HCT116 (cell line): ENCODE results near the gene POLE3.

Source experiments
- CBX3 ChIP-seq: IDR thresholded peaks from 2 replicates; pipeline ENCODE4 v1.6.1; 2012; ENCODE audit warnings: low read depth
- CEBPB ChIP-seq: IDR thresholded peaks from 2 replicates; pipeline ENCODE4 v1.6.1; 2012; ENCODE audit warnings: low read depth
- EGR1 ChIP-seq: IDR thresholded peaks from 2 replicates; pipeline ENCODE4 v1.6.1; 2012; ENCODE audit warnings: low read depth
- MAX ChIP-seq: IDR thresholded peaks from 2 replicates; pipeline ENCODE4 v1.6.1; 2012
- POLR2A ChIP-seq: IDR thresholded peaks from 2 replicates; pipeline ENCODE4 v1.7.0; 2011; ENCODE audit warnings: borderline replicate concordance; ENCODE audit not compliant: insufficient read depth, insufficient read length; ENCODE audit errors: extremely low read depth
- POLR2AphosphoS5 ChIP-seq: IDR thresholded peaks from 2 replicates; pipeline ENCODE4 v1.6.1; 2011; ENCODE audit warnings: mild to moderate bottlenecking, low read depth, low read length, moderate library complexity
- RAD21 ChIP-seq: IDR thresholded peaks from 2 replicates; pipeline ENCODE4 v1.6.1; 2012; ENCODE audit warnings: low read depth, mild to moderate bottlenecking
- SIN3A ChIP-seq: IDR thresholded peaks from 2 replicates; pipeline ENCODE4 v1.6.1; 2012; ENCODE audit warnings: low read depth
- SP1 ChIP-seq: IDR thresholded peaks from 2 replicates; pipeline ENCODE4 v1.6.1; 2012; ENCODE audit warnings: low read depth
- SRF ChIP-seq: IDR thresholded peaks from 2 replicates; pipeline ENCODE4 v1.6.1; 2012; ENCODE audit warnings: low read depth
- YY1 ChIP-seq: IDR thresholded peaks from 2 replicates; pipeline ENCODE4 v1.6.1; 2011; ENCODE audit warnings: low read length, low read depth, moderate library complexity, mild to moderate bottlenecking; ENCODE audit not compliant: insufficient replicate concordance; ENCODE audit errors: extremely low read depth
- TF ChIP-seq, protein P1 (sequence below), 3 experiments: fragments of 200-600 bp in 1 of 3; sonication (generic) in 1 of 3; IDR thresholded peaks in 2 of 3; conservative IDR thresholded peaks in 1 of 3; 2 replicates each; pipeline ENCODE4 v1.5.1; 2012 to 2017; ENCODE audit warnings: low read depth in 2 of 3, low read length in 2 of 3, antibody characterized with exemption in 1 of 3, borderline replicate concordance in 1 of 3, control low read depth in 1 of 3, mild to moderate bottlenecking in 1 of 3, mixed read lengths in 1 of 3, mixed run types in 1 of 3, moderate library complexity in 1 of 3; ENCODE audit not compliant: insufficient read depth in 1 of 3
- TF ChIP-seq, protein P2 (sequence below): IDR thresholded peaks from 2 replicates; pipeline ENCODE4 v1.6.1; 2012; ENCODE audit warnings: low read depth

DNA sequence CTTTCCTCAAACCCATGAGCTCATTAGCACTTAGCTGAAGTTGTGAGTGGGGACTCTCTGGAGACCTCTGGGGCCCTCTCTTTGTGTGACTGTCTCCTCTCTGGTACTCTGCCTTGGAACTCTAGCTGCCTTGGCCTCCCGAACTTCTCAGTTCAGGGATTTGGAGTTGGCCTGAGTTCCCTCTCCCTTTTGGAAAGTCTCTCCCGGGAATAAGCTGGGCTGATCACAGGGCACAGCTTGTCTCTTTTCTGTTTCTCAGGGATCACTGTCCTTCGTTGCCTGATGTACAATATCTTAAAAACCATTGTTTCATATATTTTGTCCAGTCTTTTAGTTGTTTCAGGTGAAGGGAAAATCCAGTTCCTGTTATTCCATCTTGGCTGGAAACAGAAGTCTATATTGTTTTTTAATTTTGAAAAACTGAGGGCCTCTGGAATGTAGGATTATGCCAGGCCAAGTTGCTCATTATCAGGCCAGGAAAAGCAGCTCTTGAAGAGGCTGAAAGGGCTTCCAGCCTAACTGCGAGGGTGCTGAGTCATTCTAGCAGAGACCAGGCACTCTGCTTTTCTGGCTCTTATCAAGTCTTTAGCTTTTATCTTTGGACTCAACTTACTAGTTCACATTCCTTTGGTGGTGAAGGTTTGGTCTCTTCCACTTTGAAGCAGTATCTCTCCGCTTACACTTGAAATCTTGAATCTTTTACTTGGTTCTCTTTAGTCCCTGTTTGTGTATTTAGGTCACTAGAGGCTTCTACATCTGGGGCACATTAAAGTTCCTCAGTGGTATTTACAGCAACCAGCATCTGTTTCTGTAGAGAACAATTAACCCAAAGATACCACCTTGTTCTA is 44.7 kb upstream of the POLE3 start:
- no peak for TF ChIP-seq SIN3A
- TF ChIP-seq, protein P1, sequence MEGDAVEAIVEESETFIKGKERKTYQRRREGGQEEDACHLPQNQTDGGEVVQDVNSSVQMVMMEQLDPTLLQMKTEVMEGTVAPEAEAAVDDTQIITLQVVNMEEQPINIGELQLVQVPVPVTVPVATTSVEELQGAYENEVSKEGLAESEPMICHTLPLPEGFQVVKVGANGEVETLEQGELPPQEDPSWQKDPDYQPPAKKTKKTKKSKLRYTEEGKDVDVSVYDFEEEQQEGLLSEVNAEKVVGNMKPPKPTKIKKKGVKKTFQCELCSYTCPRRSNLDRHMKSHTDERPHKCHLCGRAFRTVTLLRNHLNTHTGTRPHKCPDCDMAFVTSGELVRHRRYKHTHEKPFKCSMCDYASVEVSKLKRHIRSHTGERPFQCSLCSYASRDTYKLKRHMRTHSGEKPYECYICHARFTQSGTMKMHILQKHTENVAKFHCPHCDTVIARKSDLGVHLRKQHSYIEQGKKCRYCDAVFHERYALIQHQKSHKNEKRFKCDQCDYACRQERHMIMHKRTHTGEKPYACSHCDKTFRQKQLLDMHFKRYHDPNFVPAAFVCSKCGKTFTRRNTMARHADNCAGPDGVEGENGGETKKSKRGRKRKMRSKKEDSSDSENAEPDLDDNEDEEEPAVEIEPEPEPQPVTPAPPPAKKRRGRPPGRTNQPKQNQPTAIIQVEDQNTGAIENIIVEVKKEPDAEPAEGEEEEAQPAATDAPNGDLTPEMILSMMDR (IDR thresholded peaks at IDR 0.05 in 2 of 3, conservative IDR thresholded peaks at IDR 0.05 in 1 of 3; ENCODE audit: borderline replicate concordance in 1 of 3, insufficient read depth in 1 of 3, low read depth in 2 of 3, low read length in 2 of 3), result no peak
- TF ChIP-seq EGR1, result no peak
- TF ChIP-seq POLR2A, result no peak
- TF ChIP-seq SP1, result no peak
- TF ChIP-seq, protein P2, sequence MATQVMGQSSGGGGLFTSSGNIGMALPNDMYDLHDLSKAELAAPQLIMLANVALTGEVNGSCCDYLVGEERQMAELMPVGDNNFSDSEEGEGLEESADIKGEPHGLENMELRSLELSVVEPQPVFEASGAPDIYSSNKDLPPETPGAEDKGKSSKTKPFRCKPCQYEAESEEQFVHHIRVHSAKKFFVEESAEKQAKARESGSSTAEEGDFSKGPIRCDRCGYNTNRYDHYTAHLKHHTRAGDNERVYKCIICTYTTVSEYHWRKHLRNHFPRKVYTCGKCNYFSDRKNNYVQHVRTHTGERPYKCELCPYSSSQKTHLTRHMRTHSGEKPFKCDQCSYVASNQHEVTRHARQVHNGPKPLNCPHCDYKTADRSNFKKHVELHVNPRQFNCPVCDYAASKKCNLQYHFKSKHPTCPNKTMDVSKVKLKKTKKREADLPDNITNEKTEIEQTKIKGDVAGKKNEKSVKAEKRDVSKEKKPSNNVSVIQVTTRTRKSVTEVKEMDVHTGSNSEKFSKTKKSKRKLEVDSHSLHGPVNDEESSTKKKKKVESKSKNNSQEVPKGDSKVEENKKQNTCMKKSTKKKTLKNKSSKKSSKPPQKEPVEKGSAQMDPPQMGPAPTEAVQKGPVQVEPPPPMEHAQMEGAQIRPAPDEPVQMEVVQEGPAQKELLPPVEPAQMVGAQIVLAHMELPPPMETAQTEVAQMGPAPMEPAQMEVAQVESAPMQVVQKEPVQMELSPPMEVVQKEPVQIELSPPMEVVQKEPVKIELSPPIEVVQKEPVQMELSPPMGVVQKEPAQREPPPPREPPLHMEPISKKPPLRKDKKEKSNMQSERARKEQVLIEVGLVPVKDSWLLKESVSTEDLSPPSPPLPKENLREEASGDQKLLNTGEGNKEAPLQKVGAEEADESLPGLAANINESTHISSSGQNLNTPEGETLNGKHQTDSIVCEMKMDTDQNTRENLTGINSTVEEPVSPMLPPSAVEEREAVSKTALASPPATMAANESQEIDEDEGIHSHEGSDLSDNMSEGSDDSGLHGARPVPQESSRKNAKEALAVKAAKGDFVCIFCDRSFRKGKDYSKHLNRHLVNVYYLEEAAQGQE, result no peak
- TF ChIP-seq CEBPB, result no peak
- TF ChIP-seq POLR2AphosphoS5, result no peak
- no peak for TF ChIP-seq MAX
- TF ChIP-seq CBX3, result no peak
- no peak for TF ChIP-seq YY1
- TF ChIP-seq RAD21, result no peak
- TF ChIP-seq SRF, result no peak
